Activated CD4-positive, alpha-beta T cell treated with anti-CD3 and anti-CD28 coated beads, Interleukin-2, amount 50 U/mL, for 4 hours (primary cell): ENCODE results near the gene NLE1.
"Not testable (repeated sequence)": the region's sequence is repeated elsewhere in the genome, so short reads cannot be mapped to it uniquely, and the experiment has no call there.

Experiments
- DNase-seq, 2 experiments: peaks; one replicate each; pipeline ENCODE4 v3.0.0-alpha.2; 2020

Gene NLE1

GRCh38 chr17:35127751-35128514 lies 14.2 kb downstream of the NLE1 start:
- DNase-seq, result no peak

DNA sequence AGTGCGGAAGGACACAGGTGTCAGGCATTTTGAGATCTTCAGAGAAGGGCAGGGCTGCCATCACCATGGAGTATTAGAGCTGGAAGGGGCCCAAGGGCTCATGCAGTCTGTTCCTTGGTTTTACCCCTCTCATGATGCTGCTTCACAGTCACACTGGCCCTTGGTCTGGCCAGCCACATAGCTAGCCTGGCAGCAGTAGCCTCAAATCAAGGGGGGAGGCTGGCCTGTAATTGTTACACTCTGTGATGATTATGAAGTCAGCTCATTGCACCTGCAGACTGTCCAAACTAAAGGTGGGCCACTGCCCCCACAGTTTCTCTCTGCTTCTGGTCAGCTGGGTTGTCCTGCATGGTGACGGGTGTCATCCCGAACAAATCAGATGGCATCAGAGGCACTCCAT lies 20.8 kb downstream of the NLE1 start, which contains the start of gene FNDC8:
Gene FNDC8 (plus strand): TSS at position 301 of the 400 bp plus-strand sequence. CDS start 79 bp downstream, at position 380.
- no peak for DNase-seq

DNA sequence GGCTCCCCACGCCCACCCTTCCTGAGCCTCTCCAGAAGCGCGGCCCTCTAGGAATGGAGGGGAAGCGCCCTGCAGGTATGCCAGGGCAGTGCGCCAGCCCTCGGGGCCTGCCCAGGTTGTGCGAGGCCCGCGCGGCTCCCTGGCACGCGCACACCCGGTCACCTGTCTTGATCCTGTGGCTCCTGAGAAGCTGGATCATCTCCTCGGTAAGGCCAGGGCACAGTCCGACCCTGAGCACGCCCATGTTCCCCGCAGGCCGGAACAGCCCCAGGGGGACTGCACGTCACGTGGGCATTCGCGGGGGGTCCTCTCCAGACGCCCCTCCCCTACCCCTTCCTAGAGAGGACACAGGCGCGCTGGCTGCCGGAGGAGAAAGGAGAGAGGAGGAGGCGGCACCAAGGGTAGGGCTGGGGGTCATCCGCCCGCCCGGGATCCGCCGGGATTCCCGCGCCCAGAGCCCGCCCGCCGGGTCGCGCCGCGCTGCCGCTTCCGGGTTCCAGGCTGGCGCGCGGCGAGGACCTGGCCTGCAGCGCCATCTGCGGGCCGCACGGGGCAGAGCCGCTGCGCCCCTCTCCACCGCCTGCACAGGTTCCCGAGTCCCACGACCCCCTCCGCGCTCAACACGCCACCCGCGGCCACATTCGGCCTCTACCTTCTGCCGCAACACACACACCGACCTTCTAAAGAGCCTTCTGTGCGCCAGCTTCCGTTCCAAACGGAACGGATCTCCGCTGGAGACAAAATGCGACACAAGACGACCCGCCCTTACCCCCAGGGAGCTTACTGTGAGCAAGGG lies 22.5 kb downstream of the NLE1 start, which contains the start of gene RAD51D:
Gene RAD51D (minus strand): TSS at position 491 of the 796 bp plus-strand sequence. CDS start 247 bp downstream, at position 244.
- DNase-seq, result peak; percentile 67 to 69

DNA sequence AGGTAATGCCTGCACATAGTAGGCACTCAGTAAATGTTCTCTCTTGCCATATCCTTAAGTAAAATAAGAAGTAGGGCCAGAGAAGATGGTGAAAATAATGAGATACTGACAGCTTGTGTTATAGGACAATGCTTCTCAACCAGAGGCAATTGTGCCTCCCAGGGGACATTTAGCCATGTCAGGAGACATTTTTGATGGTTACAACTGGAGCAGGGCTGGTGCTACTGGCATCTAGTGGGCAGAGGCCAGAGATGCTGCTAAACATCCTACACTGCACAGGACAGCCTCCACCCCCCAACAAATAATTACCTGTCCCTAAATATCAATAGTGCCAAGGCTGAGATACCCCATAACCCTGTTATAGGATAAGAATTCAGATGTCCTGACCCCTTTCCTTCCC lies 24.1 kb downstream of the NLE1 start:
- DNase-seq, result peak; percentile 11 to 31

GRCh38 chr17:35116845-35117244 lies 25.3 kb downstream of the NLE1 start:
- no peak for DNase-seq

GRCh38 chr17:35110791-35111190 lies 31.3 kb downstream of the NLE1 start:
- DNase-seq, result not testable (repeated sequence)

DNA sequence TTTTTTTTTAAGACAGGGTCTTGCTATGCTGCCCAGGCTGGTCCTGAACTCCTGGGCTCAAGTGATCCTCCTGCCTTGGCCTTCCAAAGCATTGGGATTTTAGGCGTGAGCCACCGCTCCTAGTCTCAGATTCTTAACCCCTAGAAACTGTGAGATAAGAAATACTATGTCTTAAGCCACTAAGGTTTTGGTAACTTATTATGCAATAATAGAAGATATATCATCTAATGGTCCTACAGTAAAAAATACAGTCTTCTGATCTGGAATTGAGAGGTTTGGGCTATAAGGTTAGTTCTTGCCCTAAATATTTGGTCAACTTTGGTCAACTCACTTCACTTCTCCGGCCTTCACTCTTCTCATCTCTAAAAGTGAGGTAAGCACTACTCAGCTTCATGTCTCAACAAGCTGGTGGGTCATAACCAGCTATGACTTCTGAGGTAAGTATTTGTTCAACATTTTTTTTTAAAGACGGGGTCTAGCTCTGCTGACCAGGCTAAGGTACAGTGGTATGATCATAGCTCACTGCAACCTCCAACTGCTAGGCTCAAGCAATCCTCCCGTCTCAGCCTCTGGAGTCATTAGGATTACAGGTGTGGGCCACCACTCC lies 37.2 kb downstream of the NLE1 start:
- no peak for DNase-seq

- no peak for DNase-seq
Observed at GRCh38 chr17:35103271-35103670, 38.8 kb downstream of the NLE1 start.

DNA sequence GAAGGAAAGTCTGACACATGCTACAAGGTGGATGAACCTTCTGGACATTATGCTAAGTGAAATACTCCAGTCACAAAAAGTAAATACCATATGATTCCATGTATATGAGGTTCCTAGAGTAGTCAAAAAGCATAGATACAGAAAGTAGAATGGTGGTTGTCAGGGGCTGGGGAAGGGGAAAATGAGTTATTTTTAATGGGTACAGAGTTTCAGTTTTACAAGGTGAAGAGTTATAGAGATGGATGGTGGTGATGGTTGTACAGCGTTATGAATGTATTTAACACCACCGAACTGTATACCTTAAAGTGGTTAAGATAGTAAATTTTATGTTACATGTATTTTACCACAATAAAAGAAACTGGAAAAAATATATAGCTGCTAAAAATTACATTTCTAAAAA lies 40.4 kb downstream of the NLE1 start:
- DNase-seq, result no peak

DNA sequence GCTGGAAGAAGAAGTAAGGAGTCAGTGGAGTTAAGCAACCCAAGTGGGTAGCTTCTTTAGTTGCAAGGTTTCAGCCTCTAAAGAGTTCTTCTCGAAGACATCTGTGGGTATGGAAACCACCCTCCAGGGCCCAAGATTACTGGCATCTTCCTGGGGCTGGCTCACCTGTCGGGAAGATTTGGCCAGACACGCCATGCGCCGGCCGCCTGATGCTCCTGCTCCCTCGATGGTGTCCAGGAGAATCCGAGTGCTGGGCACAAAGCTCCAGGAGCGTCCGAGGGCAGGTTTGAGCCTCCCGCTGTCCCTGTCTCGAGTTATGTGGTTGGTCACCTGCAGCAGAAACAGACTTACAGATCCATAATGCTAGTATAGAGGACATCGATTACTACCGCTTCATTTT lies 41.1 kb downstream of the NLE1 start:
- DNase-seq, result no peak

DNA sequence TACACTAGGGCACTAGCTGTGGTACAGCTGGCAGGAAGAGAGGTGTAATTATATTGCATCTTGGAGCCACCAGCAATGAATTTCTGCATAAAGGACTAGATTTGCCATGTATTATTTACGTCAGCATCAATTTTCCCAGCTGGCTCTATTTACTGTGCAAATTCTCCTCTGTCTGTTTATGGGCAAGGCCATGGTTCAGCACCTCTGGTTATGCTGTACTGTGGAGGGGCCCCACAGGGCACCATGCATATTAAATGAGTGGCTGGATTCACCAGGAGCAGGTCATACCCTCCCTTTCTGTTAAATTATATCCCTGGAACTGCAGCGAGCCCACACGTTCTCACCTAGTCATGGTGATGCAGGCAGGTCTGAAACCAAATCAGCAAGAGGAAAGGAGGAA lies 42.2 kb downstream of the NLE1 start:
- DNase-seq, result no peak

GRCh38 chr17:35097776-35098175 lies 44.3 kb downstream of the NLE1 start:
- no peak for DNase-seq

- no peak for DNase-seq
Observed at GRCh38 chr17:35095741-35096140, 46.4 kb downstream of the NLE1 start.

- DNase-seq, result no peak
Observed at GRCh38 chr17:35094902-35095301, 47.2 kb downstream of the NLE1 start.

DNA sequence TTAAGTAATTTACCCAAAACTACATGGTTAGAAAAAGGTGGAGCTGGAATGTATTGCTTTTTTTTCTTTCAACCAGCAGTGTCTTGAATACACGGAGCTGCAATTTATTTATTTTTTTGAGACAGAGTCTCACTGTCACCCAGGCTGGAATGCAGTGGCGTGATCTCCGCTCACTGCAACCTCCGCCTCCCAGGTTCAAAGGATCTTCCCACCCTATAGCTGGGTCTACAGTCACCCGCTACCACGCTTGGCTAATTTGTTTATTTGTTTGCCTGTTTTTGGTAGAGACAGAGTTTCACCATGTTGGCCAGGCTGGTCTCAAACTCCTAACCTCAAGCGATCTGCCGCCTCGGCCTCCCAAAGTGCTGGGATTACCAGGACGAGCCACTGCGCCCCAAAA lies 51.4 kb downstream of the NLE1 start:
- not testable (repeated sequence) for DNase-seq

DNA sequence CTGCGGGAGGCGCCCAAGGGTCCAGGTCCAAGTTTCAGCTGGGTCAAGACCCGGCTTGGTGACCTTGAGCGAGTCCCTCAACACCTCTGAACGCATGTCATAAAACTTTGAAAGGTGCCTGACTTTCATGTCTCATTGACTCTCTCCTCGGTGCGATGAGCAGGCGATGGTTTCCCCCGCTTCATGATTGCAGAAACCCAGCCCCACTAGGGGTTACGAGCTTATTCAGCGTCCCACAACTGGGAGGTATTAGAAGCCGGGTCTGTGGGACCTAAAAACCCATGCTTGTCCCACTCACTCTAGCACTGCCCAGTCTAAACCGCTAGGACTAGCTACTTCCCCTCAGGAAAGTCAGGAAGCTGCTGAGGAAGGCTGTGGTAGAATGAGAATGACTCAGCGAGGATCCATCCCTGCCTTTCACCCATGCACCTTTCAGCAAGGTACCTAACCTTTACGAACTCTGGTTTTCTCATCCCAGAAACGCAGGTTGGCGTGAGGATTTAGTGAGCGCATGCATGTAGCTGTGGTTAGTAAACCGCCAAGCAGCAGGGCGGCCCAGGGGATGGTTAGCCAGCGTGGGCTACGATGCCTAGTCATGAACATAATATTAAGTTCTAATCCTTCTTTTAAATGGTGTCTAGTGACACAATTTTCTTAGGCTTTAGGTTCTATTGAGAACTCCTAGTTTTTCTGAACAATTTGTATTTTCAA lies 52.4 kb downstream of the NLE1 start:
- peak; percentile 57 to 63 for DNase-seq

GRCh38 chr17:35088881-35089585 lies 53.1 kb downstream of the NLE1 start:
- peak; percentile 79 to 83 for DNase-seq

DNA sequence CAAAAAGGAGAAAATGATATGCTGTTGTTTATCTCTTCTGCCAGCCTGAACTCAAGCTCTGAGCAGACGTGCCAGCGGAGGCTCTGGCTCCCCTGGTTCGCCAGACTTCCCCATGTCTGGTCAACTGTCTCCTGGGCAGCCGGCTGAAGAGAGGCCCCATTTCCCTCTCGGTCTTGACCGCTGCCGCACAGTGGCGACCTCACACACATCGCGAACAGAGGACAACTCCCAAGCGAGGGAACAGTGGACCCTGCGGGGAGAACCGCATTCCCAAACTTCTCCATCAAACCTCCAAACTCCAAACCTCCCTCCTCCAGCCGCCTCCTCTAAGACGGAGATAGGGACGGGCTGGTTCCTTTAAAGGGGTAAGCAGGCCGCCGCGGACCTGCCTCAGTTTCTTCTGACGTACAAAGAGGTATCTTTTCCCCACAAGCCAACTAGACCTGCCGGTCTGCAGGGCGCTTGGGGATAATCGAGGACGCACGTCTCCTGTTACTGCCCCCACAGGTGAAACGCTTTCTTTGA lies 53.7 kb downstream of the NLE1 start:
- peak in 1 of 2 experiments; percentile 10 for DNase-seq

- DNase-seq, result peak in 1 of 2 experiments; percentile 7
Observed at GRCh38 chr17:35087731-35088355, 54.3 kb downstream of the NLE1 start.

DNA sequence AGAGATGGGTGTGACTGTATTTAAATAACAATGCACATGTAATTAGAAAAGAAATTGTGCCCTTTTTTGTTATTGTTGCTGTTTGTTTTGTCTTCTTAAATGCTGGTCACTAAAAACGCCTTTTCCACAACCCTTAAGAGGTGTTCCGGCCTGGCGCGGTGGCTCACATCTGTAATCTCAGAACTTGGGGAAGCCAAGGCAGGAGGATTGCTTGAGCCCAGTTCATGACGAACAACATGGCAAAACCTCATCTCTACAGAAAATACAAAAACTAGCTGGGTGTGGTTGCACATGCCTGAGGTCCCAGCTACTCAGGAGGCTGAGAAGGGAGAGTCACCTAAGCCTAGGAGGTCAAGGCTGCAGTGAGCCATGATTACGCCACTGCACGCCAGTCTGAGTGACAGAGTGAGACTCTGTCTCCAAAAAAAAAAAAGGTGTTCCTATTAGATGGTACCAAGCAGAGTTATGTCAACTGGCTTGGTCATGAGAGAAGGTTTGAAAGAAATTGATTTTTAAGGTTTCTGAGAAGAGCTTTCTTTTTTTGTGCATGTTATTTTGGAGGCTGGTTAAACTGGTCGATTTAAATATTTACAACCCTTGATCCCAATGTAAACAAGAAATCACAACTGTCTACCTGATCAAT lies 55.1 kb downstream of the NLE1 start:
- no peak for DNase-seq

DNA sequence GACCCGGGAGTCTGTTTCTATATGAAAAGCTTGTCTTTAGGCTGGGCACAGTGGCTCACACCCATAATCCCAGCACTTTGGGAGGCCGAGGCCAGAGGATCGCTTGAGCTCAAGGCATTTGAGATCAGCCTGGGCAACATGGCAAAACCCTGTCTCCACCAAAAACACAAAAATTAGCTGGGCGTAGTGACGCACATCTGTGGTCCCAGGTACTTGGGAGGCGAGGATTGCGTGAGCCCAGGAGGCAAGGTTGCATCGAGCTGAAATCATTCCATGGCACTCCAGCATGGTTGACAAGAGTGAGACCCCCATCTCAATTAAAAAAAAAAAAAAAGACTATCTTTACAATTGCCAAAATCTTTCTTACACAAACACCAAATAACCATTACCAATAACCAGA lies 55.9 kb downstream of the NLE1 start:
- DNase-seq, result no peak
